SH-SY5Y (cell line): ENCODE results near the gene TANGO2.

Experiments
- GATA2 ChIP-seq: IDR thresholded peaks from 2 replicates; pipeline ENCODE4 v1.6.1; 2011; ENCODE audit warnings: mild to moderate bottlenecking, low read depth, low read length
- GATA3 ChIP-seq: IDR thresholded peaks from 2 replicates; pipeline ENCODE4 v1.6.1; 2011; ENCODE audit warnings: low read depth, mild to moderate bottlenecking, low read length, moderate library complexity

DNA sequence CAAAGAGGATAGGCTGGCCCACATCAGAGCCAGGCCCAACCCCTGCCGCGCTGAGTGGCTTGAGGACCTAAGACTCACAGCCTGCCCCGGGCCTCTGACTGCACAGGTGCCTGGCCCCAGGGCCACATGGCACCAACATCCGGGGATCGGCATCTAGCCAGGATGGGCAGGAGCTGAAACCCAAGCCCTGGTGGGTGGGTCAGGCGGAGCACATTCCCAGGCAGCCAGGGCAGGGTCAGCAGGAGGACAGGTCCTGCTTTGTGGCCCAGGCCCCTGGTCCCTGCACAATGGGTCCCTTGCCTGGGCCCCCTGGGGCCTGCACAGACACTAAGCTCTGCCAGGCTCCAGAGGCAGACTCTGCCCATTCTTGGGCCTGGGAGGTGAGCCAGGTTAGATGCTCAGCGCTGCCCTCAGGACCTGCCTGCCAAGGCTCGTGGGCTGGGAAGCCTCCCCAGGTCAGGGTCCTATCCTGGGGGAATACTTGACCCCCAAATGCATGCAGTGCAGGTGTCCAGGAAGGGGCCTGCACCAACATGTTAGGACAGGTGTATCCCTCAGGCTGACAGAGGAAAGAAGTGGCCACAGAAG lies 37.8 kb upstream of the TANGO2 start:
- TF ChIP-seq GATA2, result no peak
- TF ChIP-seq GATA3, result no peak
